ENCODE results near the gene MIDN. TPM values are rescaled to one million over a fixed set of nuclear protein-coding genes. Genes with fewer than 3 reads are reported as not detected.
A peak's percentile ranks its signal among the peaks of the same experiment; 100 is the strongest.

Gene MIDN
- total RNA-seq, 2 experiments from 2014 or later: 86.2 to 88.6 TPM

GRCh38 chr19:1231729-1232637 is 16.4 kb upstream of the MIDN start:
- CTCF ChIA-PET: no interaction called here

GRCh38 chr19:1232652-1233072 is 15.7 kb upstream of the MIDN start:
- H3K4me3 Mint-ChIP-seq: no peak overlapping the region
- H3K27me3 Mint-ChIP-seq: peaks cover 3% of the 10 kb centered on the region
- no peaks in the 10 kb centered on the region for H3K9me3 Mint-ChIP-seq
- no peak overlapping the region for H3K27ac Mint-ChIP-seq
- ChIA-PET POLR2A (no interaction called here), CTCF (no interaction called here)
- DNase-seq: no peak
- no peaks in the 10 kb centered on the region for H3K4me1 Mint-ChIP-seq
- peaks cover 4% of the 10 kb centered on the region for H3K36me3 Mint-ChIP-seq (ENCODE audit: low read depth)

More at GRCh38 chr19:1231729-1232637, 16.4 kb upstream of the MIDN start:
- H3K36me3 Mint-ChIP-seq (ENCODE audit: low read depth): peaks cover 4% of the 10 kb centered on the region
- no peak for DNase-seq
- no peaks in the 10 kb centered on the region for H3K4me1 Mint-ChIP-seq
- H3K27ac Mint-ChIP-seq: no peak overlapping the region
- H3K27me3 Mint-ChIP-seq: peaks cover 2% of the 10 kb centered on the region
- H3K9me3 Mint-ChIP-seq: no peaks in the 10 kb centered on the region
- H3K4me3 Mint-ChIP-seq: no peak overlapping the region
- POLR2A ChIA-PET: no interaction called here

- H3K27ac Mint-ChIP-seq: no peak overlapping the region
- H3K27me3 Mint-ChIP-seq: peaks cover 4% of the 10 kb centered on the region
- peaks cover 1% of the 10 kb centered on the region for H3K36me3 Mint-ChIP-seq (ENCODE audit: low read depth)
- CTCF ChIA-PET: no interaction called here
- POLR2A ChIA-PET: no interaction called here
- no peak for DNase-seq
- no peaks in the 10 kb centered on the region for H3K9me3 Mint-ChIP-seq
- peaks cover under 1% of the 10 kb centered on the region for H3K4me1 Mint-ChIP-seq
- no peak overlapping the region for H3K4me3 Mint-ChIP-seq
Measured at GRCh38 chr19:1233115-1233667, 15.2 kb upstream of the MIDN start.

- peaks cover 8% of the 10 kb centered on the region for H3K4me1 Mint-ChIP-seq
- H3K9me3 Mint-ChIP-seq: no peaks in the 10 kb centered on the region
- POLR2A ChIA-PET: no interaction called here
- no peak overlapping the region for H3K27ac Mint-ChIP-seq
- H3K36me3 Mint-ChIP-seq (ENCODE audit: low read depth): no peaks in the 10 kb centered on the region
- peaks cover 15% of the 10 kb centered on the region for H3K27me3 Mint-ChIP-seq
- CTCF ChIA-PET: interaction anchor here (0.6 kb wide), 1 partner anchor 272 kb away, joined by 5 read pairs; no protein-coding TSS in a partner anchor
- no peak for DNase-seq
- no peak overlapping the region for H3K4me3 Mint-ChIP-seq
Measured at GRCh38 chr19:1234051-1234954, 14.1 kb upstream of the MIDN start.

- DNase-seq: no peak
- H3K36me3 Mint-ChIP-seq (ENCODE audit: low read depth): no peaks in the 10 kb centered on the region
- H3K4me1 Mint-ChIP-seq: peaks cover 8% of the 10 kb centered on the region
- POLR2A ChIA-PET: no interaction called here
- no peaks in the 10 kb centered on the region for H3K9me3 Mint-ChIP-seq
- H3K4me3 Mint-ChIP-seq: no peak overlapping the region
- CTCF ChIA-PET: no interaction called here
- no peak overlapping the region for H3K27ac Mint-ChIP-seq
- H3K27me3 Mint-ChIP-seq: peaks cover 17% of the 10 kb centered on the region
Measured at GRCh38 chr19:1234955-1235380, 13.4 kb upstream of the MIDN start.

GRCh38 chr19:1235625-1236538 is 12.5 kb upstream of the MIDN start:
- POLR2A ChIA-PET: interaction anchor here (1.6 kb wide), 1 partner anchor 33 kb away, joined by 9 read pairs; the partner anchor contains the start of gene CIRBP

GRCh38 chr19:1236576-1236975 is 11.8 kb upstream of the MIDN start:
- H3K4me3 Mint-ChIP-seq: no peak overlapping the region
- H3K36me3 Mint-ChIP-seq (ENCODE audit: low read depth): no peaks in the 10 kb centered on the region
- H3K27me3 Mint-ChIP-seq: peaks cover 17% of the 10 kb centered on the region
- H3K27ac Mint-ChIP-seq: no peak overlapping the region
- H3K4me1 Mint-ChIP-seq: peaks cover 19% of the 10 kb centered on the region
- ChIA-PET CTCF (no interaction called here), POLR2A (interaction anchor here (1.6 kb wide), 1 partner anchor 33 kb away, joined by 9 read pairs; the partner anchor contains the start of gene CIRBP)
- H3K9me3 Mint-ChIP-seq: no peaks in the 10 kb centered on the region
- no peak for DNase-seq

More at GRCh38 chr19:1235625-1236538, 12.5 kb upstream of the MIDN start:
- no peak overlapping the region for H3K4me3 Mint-ChIP-seq
- no peaks in the 10 kb centered on the region for H3K36me3 Mint-ChIP-seq (ENCODE audit: low read depth)
- H3K27ac Mint-ChIP-seq: no peak overlapping the region
- H3K4me1 Mint-ChIP-seq: peaks cover 12% of the 10 kb centered on the region
- CTCF ChIA-PET: no interaction called here
- no peak for DNase-seq
- H3K9me3 Mint-ChIP-seq: no peaks in the 10 kb centered on the region
- H3K27me3 Mint-ChIP-seq: peaks cover 17% of the 10 kb centered on the region

GRCh38 chr19:1237027-1237659 is 11.2 kb upstream of the MIDN start:
- Mint-ChIP-seq H3K4me1 (peaks cover 21% of the 10 kb centered on the region), H3K27ac (no peak overlapping the region), H3K4me3 (no peak overlapping the region), H3K36me3 (ENCODE audit: low read depth) (no peaks in the 10 kb centered on the region), H3K27me3 (peaks cover 17% of the 10 kb centered on the region), H3K9me3 (no peaks in the 10 kb centered on the region)
- DNase-seq: no peak
- ChIA-PET CTCF (no interaction called here), POLR2A (interaction anchor here (1.6 kb wide), 1 partner anchor 32 kb away, joined by 9 read pairs; the partner anchor contains the start of gene CIRBP)

GRCh38 chr19:1237754-1238368 is 10.5 kb upstream of the MIDN start, which contains the start of gene CBARP:
TSS of gene CBARP (minus strand) at chr19:1238005. CDS start at chr19:1236100, 1,905 bp downstream.
- H3K27ac Mint-ChIP-seq: peak within 1 kb of the TSS; percentile 4
- no peak for DNase-seq
- H3K4me1 Mint-ChIP-seq: peaks cover 29% of the 10 kb centered on the region
- H3K4me3 Mint-ChIP-seq: peak within 1 kb of the TSS; percentile 69
- CTCF ChIA-PET: no interaction called here
- no peaks in the 10 kb centered on the region for H3K9me3 Mint-ChIP-seq
- peaks cover 17% of the 10 kb centered on the region for H3K27me3 Mint-ChIP-seq
- H3K36me3 Mint-ChIP-seq (ENCODE audit: low read depth): no peaks in the 10 kb centered on the region
- POLR2A ChIA-PET: interaction anchor here (1.2 to 1.6 kb wide), 3 partner anchors 31 to 170 kb away, joined by 3 to 9 read pairs (median 4); partner anchors contain the start of genes ARHGAP45 and CIRBP

GRCh38 chr19:1238369-1239303 is 9.7 kb upstream of the MIDN start:
- Mint-ChIP-seq H3K27me3 (peaks cover 17% of the 10 kb centered on the region), H3K27ac (peak overlapping the region; percentile 4), H3K4me3 (peak overlapping the region; percentile 69), H3K36me3 (ENCODE audit: low read depth) (no peaks in the 10 kb centered on the region), H3K4me1 (peaks cover 36% of the 10 kb centered on the region), H3K9me3 (no peaks in the 10 kb centered on the region)
- no peak for DNase-seq
- CTCF ChIA-PET: no interaction called here
- POLR2A ChIA-PET: interaction anchor here (1.2 to 1.6 kb wide), 3 partner anchors 31 to 171 kb away, joined by 3 to 9 read pairs (median 4); partner anchors contain the start of genes ARHGAP45 and CIRBP
